Right renal cortex interstitium (tissue), 3 donors: Measurements from ENCODE around the gene RBCK1. TPM values are rescaled to one million over a fixed set of nuclear protein-coding genes. Genes with fewer than 3 reads are reported as not detected.
A peak's percentile ranks its signal among the peaks of the same experiment; 100 is the strongest.
"Not testable (repeated sequence)": the region's sequence is repeated elsewhere in the genome, so short reads cannot be mapped to it uniquely, and the experiment has no call there.

ENCODE experiments used
- DNase-seq, 3 donors: peaks; one replicate each; pipeline ENCODE4 v3.0.0-alpha.2; 2013; ENCODE audit warnings: low read depth in 3 of 3, low spot score in 2 of 3
- polyA plus RNA-seq, 3 donors: library from polyadenylated mRNA; unstranded; fragments of 120-200 nt; gene quantifications; one replicate each; pipeline ENCODE4 v1.2.1, GENCODE V29; 2013; ENCODE audit not compliant: insufficient read length in 3 of 3

The RBCK1 gene
- 10 to 100 TPM; 68.3 to 74.2 (median 70.9) TPM for polyA plus RNA-seq

DNA sequence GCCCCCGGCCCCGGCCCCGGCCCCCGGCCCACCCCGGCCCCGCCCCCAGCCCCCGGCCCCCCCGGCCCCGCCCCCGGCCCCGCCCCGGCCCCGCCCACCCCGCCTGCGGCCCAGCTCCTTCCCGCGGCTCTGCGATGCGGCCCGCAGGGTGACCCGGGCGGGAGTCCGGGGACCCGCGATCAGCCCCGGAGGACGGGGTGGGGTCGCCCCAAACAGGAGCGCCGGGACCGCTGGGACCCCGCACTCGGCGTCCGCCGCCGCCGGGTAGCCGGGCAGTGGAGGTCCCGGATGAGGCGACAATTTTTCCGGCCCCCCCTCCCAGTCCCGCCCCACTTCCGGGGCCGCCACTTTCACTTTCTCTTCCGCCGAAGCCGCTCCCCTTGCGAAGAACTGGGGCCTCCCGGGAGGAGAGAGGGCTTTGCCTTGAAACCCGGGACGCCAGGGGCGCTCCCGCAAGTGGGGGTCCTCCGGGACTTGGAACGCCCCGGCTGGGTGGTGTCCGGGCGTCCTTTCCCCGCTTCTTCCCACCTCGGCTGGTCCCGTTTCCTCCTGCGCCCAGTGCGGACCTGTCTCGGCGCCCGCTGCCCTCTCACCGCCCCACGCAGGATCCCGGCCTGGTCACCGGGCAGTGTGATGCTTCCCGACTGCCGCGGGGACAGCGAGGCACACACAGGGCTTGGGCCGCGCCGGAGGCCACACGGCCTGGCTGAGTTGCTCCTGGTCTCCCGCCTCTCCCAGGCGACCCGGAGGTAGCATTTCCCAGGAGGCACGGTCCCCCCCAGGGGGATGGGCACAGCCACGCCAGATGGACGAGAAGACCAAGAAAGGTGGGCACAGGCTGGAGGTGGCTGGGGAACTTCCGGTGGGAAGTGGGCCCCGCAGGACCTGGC lies at the start of gene RBCK1:
Gene RBCK1, plus strand, starts transcription at position 347 of the 890 bp plus-strand sequence. Its CDS starts 459 bp downstream, at position 806.
- DNase-seq: peak; percentile 54 to 74 (median 72)

DNA sequence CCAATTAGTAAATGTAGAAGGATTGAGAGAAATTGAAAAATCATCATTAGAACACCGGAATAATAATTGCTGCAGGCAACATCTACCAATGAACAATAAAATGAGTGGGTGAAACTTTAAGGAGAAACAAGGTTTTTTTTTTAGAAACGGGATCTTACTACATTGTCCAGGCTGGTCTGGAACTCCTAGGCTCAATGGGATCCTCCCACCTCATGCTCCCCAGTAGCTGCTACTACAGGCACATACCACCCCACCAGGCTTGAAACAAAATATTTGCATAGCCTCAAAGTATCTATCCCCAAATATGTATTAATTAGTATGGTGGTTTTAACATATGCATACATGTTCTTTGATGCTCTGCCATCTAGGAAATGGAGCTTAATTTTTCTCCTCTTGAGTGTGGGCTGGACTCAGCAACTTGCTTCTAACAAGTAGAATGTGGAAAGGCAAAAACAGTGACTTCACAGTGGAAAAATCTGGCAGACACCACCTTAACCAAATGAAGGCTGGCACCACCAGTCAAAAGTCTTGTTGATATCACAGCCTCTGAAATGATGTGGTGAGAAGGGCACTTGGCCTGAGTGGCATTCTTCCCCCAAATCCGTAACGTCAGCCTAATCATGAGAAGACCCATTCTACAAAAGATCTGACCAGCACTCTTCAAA lies 49.1 kb upstream of the RBCK1 start:
- no peak for DNase-seq

DNA sequence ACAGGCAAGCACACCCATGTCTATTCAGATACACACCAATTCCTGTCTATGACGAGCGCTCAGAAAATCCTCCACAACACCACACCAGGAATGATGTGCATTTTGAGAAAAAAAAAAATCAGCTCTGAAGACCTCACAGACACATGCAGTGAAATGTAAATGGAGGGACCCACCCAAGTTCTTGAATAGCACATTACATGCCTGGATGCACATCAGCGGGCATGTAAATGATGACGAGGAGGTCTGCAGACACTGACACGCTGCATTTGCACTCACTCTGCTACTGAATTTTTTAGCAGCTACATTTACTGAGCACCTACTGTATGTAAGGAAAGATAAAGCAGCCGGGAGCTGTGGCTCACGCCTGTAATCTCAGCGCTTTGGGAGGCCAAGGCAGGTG lies 46.5 kb upstream of the RBCK1 start:
- DNase-seq: no peak

DNA sequence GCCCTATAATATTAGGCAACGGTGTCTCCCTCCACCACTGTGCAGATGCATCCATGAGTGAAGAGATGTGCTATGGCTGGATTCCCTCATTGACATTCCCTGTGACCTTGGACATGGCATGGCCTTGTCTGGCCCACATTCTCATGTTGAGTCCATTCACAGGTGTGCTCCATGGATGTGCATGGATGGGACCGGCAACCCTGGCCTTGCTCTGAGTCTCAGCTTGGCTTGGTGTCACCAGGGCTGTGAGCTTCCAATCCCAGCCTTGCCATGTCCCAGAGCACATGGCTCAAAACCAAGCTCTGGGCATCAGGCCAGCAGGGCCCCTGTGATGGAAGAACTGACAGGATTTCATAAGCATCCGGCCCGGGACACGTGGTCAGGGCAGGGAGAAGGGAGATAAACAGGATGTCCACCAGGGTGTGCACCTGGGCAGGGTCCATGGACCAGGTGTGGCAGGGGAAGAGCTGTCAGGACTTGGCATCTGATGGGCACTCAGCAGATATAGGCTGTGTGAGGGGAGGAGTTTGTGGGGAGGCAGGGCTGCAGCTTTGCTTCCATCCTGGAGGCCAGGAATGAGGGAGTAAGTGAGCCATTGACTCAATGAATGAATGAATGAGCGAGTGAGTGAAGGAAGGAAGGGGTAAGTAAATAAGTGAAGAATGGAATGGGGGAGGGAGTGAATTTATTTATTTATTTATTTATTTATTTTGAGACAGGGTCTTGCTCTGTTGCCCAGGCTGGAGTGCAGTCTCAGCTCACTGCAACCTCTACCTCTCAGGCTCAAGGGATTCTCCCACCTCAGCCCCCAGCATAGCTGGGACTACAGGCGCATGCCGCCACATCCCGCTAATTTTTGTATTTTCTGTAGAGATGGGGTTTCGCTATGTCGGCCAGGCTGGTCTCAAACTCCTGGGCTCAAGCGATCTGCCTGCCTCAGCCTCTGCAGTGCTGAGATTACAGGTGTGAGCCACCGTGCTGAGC lies 45.5 kb upstream of the RBCK1 start:
- no peak for DNase-seq

DNA sequence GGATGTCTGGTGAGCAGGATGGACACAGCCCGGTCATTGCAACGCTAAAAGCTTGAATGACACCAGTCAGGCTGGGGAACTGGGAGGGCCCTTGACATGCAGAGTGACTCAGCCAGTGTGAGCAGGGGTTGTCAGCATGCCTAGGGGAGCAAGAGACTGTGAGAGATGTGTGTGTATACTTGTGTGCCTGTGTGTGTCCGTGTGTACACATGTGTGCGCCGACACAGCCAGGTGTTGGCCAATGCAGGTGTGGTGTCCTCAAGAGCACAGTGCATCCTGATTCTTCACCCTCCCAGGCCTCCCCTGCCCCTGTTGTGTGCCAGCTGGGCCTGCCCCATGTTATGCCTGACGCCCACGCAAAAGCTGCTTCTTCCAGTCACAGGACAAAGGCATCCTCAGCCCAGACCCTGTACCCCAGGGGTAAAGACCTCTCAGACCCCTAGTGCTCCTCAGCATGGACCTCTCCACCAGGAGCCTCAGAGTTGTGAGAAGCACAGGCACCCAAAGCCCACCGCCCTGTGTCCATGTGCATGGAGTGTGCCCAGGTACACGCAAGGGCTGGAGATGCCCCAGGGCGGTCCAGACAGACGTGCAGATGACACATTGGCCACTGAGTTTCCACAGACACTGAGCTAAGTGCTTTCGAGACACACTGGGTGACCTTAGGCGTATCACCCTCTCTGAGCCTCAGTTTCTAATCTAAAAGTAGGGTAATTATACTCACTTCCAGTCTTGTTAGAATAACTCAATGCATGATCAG lies 44.6 kb upstream of the RBCK1 start:
- no peak for DNase-seq

DNA sequence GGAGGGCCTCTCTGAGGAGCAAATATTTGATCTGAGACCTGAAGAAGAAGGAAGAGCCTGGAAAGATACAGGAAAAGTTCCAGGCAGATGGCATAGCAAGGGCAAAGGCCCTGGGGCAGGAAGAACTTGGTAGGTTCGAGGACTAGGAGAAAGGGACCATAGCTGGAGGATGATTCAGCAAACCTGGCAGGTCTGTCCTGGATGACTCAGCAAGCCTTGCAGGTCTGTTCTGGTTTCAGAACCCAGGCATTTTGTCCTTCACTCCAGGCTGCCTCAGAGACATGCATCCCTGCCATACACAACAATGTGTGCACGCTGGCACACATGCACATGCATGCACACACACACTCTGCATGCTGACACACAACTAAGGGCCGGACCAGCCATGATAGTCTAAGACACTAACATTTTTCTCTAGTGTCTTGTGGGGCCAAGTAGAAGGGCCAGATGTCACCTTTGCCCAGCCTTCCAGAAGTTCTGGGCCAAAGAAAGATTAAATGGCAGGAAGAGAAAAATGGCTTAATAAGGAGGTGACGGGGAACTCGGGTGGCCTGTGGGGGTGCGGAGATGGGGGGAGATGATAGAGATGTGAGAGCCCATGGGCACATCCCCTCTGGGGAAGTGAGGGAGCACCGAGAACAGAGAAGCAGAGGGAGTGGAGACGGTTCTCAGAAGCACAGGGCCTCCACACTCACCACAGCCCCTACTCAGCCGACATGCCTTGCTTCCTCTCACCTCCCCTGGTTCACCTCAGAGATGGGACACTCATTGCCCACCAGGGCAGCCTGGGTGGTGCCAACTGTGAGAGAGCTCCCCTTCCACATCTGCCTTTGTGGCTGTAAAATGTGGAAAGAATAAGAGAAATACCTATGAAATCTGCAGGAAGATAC lies 42.9 kb upstream of the RBCK1 start:
- no peak for DNase-seq

DNA sequence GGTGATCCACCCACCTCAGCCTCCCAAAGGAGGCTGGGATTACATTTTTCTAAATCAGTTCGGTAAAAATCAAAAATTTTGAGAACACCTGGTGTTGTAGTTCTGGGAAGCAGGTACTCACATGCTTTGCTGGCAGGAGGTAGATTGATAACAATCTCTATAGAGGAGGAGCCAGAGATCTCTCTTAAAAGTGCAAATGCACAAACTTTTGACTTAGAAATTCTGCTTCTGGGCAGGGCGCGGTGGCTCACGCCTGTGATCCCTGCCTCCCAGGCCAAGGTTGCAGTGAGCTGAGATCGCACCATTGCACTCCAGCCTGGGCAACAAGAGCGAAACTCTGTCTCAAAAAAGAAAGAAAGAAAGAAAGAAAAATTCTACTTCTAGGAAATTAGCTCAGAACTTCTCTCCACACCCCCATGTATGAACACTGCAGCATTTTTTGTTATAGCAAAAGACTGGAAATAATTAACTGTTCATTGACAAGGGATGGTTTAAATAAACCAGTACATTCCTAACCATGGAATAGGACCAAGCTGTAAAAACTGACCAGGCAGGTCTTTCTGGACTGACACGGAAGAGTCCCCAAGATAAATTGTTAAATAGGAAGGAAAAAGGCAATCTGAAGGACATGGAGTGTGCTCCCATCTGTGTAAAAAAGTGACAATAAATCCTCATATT lies 41.9 kb upstream of the RBCK1 start:
- no peak for DNase-seq

DNA sequence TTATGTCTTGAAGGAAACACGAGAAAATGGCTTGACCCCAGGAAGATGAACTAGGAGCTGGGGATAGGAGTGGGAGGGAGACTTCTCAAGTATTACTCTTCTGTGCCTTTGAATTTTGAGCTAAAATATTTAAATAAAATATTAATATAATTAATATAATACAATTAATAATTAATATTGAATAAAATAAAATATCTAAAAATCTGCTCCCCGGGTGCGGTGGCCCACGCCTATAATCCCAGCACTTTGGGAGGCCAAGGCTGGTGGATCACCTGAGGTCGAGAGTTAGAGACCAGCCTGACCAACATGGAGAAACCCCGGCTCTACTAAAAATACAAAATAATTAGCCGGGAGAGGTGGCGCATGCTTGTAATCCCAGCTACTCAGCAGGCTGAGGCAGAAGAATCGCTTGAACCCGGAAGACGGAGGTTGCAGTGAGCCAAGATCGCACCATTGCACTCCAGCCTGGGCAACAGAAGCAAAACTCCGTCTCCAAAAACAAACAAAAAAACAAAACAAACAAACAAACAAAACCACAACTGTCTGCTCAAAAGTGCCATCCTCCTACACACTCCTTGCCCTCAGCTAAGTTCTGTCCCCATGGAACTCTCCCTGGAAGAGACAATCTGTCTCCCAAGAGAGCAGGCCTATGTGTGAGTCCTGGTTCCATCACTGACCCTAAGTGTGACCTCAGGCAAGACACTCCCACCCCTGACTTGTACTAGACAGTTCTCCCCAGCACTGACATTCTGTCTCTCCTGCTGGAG lies 41.2 kb upstream of the RBCK1 start:
- no peak for DNase-seq

DNA sequence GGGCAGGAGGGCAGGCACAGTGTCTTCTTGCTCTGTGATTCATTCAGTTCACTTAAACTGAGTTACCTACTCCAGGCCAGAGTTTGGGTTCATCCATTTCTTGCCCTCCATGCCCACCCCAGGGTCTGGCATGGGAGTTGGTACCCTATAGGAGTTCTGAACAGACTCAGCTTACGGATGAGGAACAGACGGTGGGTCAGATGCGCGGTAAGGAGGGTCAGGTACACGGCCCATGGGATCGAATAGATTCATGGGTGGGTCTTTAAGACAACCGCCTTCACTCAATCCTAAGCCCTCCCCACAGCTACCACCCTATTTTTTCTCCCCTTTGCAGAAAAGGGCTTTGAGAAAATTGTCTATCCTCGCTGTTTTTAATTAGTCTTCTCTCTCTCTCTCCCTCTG lies 40.6 kb upstream of the RBCK1 start:
- no peak for DNase-seq

DNA sequence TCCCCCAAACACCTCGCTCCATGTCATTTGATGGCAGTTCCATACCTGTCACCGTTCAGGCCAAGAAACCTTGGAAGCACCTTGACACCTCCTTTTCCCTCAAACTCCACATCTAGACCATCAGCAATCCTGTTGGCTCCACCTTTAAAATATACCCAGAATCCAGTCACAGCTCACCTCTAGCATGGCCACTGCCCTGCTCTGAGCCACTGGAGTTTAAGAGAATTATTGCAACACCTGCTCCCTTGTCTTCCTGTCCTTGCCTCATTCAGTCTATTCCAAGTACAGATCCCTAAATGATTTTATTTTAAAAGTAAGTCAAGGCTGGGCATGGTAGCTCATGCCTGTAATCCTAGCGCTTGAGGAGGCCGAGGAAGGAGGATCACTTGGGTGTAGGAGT lies 39.2 kb upstream of the RBCK1 start:
- DNase-seq: no peak

DNA sequence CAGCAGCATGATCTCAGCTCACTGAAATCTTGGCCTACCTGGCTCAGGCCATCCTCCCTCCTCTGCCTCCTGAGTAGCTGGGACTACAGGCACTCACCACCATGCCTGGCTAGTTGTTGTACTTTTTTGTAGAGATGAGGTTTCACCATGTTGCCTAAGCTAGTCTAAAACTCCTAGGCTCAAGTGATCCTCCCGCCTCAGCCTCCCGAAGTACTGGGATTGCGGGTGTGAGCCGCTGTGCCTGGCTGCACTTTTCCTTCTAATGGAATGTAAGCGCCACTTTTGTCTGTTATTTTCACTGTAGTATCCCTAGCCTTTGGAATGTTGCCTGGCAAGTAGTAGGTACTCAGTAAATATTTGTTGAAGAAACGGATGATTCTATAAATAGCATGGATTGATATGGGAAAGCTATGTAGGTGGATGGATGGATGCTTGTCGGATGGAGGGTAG lies 37.9 kb upstream of the RBCK1 start:
- DNase-seq: no peak

DNA sequence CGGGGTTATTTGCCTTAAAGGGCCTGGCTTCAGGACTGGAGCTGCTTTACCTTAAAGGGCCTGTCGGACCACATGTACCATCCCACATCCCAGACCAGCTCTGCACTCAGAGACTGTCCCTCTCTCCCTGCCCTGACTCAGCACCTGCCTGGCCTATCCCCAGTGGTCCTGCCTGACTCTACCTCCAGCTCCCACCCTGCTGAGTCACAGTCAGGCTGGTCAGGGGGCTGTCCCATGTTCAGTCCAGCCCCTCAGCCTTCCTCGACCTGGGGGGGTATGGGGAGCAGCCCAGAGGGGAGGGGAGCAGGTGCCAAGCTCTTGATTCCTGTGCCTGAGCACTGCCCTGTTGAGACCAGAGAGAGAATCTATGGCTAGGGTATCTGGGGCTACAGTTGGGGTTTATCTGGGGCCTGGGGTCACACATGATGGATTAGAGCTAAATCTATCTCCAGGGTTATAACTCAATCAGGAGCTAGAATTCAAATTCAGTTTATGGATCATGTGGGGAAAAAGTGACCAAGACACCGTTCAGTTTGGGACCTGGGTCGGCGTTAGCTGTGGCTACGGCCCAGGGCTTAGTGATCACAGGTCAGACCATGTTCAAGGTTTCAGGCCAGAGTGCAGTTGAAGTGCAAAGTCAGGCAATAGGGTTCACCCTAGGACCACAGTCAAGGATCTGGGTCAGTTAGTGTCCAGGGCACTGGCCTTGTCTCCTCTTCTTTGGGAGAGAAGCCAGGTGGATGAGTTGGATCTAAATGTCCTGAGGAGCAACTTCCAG lies 36.9 kb upstream of the RBCK1 start:
- DNase-seq: no peak

DNA sequence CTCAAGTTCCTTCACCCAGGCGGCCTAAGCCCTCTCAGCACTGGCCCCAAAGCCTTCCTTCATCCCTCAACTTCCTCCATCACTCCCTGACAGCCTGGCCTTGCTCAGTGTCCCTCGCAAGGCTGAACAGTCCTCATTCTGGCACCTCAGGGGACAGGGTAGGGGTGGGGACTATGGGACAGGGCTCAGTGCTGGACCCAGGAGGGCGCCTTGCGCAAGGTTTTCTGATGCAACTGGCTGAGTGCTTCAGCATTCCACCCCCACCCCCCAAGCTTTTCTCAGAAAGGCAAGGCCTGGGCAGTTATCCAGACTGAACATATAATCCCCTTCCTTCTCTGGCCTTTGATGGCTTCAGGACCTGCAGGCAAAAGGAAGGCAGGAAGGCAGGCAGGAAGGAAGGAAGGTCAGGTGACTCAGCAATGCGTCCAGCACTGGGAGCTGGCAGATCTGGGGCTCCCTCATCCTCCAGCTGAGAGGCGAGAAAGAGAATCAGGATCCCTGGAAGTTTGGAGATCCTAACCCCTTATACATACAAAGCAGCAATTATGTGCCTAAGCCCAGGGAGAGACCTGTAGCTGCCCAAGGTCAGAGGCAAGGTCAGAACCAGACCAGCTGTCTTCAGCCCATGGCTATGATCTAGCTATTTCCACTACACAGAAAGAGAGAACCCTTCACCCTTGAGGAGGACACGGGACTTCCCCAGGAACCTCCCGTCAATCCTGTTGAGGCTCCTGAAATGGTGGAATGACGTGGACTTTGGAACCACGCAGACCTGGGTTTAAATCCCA lies 36.1 kb upstream of the RBCK1 start:
- no peak for DNase-seq

DNA sequence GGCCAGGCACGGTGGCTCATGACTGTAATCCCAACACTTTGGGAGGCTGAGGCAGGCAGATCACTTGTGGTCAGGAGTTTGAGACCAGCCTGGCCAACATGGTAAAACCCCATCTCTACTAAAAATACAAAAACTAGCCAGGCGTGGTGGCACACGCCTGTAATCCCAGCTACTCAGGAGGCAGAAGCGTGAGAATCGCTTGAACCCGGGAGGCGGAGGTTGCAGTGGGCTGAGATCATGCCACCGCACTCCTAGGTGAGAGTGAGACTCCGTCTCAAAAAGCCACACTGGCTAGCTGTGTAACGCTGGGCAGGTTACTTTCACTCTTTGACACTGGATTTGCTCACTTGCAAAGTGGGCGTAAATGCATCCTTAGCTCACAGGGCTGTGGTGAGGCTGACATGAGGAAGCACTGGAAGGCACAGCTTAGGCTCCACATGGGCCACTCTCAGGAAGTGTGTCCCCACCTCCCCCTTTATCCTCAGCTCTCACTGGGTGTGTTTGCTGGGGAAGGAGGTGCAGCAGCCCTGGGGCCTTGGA lies 35.5 kb upstream of the RBCK1 start:
- DNase-seq: not testable (repeated sequence)

DNA sequence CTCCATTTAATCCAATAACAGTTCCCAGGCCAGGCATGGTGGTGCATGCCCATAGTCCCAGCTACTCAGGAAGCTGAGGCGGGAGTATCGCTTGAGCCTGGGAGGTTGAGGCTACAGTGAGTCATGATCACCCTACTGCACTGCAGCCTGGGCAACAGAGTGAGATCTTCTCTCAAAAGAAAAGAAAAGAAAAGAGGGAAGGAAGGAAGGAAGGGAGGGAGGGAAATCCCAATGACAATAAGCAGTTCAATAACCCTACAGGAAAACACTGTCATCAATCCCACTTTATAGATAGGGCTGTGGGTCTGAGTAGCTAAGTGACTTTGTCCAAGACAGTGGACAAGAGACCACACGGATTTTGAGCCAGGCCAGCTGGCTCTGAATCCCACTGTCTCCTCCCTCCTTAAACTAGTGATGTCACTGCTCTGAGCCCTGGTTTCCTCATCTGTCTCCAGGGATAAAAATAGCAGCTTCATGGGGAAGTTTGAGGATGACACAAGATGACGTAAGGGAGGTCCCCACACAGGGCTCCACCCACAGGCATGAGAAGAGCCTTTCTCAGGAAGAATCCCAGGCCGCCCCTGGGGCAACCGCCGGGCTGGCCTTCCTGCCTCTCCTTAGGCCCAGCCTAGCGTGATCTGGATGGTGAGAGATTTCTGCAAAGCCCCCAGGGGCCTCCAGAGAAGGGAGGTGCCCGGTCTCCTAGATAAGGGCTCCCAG lies 34.8 kb upstream of the RBCK1 start:
- DNase-seq: no peak
